Measurements from ENCODE around the gene APOA4. TPM values are rescaled to one million over a fixed set of nuclear protein-coding genes. Genes with fewer than 3 reads are reported as not detected.

The APOA4 gene
- total and polyA plus RNA-seq, 2 of the 13 experiments (the other 11 are each of a cell fraction or from before 2014, with no cell fraction given), result 3.8 to 7.2 TPM

DNA sequence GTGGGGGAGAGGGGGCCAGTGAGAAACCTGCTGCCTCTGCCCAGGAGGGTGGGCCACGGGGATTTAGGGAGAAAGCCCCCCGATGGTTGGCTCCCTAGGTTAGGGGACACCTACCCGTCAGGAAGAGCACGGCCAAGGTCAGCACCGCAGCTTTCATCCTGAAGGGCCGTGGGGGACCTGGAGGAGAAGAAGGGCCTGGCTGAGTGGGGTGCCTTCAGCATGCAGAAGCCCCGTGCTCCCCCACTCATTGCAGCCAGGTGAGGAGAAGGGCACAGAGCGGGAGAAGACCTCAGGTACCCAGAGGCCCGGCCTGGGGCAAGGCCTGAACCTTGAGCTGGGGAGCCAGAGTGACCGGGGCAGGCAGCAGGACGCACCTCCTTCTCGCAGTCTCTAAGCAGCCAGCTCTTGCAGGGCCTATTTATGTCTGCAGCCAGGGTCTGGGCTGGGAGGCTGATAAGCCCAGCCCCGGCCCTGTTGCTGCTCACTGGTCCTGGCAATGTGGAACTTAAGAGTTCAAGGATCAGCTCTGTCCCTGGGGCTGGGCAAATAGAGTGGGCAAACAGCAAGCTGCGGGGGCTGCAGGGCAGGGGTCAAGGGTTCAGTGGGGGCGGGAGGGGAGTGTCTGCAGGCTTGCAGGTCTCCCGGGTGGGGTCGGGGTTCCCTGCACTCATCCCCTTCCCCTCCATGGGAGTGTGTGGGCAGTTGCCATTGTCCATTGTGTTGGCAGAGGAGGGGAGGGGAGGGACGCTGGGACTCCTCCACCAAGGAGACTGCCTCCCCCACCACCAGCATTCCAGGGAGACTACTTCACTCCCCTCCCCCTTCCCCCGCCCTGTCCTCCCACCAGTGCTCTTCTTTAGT, 14.4 kb upstream of the APOA4 start, which contains the start of gene APOA1 (continued):
- TF ChIP-seq RNF2 (conservative IDR thresholded peaks at IDR 0.05; ENCODE audit: low read depth) (no peak), ZNF558 (CRISPR knock-in tag; IDR thresholded peaks at IDR 0.05; ENCODE audit: borderline replicate concordance) (0 out of 2 replicates have a peak, but pooled peaks have one; percentile 39), ZNF567 (CRISPR knock-in tag; IDR thresholded peaks at IDR 0.05; ENCODE audit: borderline replicate concordance) (0 out of 2 replicates have a peak, but pooled peaks have one; percentile 31), CBFB (CRISPR knock-in tag; IDR thresholded peaks at IDR 0.05) (peak; percentile 42; the same call in 1 of the 2 replicates), MBD4 (IDR thresholded peaks at IDR 0.05; ENCODE audit: borderline replicate concordance, low read length) (no peak), ZC3H13 (CRISPR knock-in tag; IDR thresholded peaks at IDR 0.05) (0 out of 2 replicates have a peak, but pooled peaks have one; percentile 73), ZSCAN22 (CRISPR knock-in tag; IDR thresholded peaks at IDR 0.05) (0 out of 2 replicates have a peak, but pooled peaks have one; percentile 50), KAT8 (CRISPR knock-in tag; IDR thresholded peaks at IDR 0.05) (peak; percentile 60; the same call in 1 of the 2 replicates), ZNF180 (CRISPR knock-in tag; IDR thresholded peaks at IDR 0.05; ENCODE audit: borderline replicate concordance, low read depth) (no peak), FOXC1 (CRISPR knock-in tag; IDR thresholded peaks at IDR 0.05; ENCODE audit: borderline replicate concordance) (peak; percentile 85; the same call in 1 of the 2 replicates)
- TF ChIP-seq, protein P1, sequence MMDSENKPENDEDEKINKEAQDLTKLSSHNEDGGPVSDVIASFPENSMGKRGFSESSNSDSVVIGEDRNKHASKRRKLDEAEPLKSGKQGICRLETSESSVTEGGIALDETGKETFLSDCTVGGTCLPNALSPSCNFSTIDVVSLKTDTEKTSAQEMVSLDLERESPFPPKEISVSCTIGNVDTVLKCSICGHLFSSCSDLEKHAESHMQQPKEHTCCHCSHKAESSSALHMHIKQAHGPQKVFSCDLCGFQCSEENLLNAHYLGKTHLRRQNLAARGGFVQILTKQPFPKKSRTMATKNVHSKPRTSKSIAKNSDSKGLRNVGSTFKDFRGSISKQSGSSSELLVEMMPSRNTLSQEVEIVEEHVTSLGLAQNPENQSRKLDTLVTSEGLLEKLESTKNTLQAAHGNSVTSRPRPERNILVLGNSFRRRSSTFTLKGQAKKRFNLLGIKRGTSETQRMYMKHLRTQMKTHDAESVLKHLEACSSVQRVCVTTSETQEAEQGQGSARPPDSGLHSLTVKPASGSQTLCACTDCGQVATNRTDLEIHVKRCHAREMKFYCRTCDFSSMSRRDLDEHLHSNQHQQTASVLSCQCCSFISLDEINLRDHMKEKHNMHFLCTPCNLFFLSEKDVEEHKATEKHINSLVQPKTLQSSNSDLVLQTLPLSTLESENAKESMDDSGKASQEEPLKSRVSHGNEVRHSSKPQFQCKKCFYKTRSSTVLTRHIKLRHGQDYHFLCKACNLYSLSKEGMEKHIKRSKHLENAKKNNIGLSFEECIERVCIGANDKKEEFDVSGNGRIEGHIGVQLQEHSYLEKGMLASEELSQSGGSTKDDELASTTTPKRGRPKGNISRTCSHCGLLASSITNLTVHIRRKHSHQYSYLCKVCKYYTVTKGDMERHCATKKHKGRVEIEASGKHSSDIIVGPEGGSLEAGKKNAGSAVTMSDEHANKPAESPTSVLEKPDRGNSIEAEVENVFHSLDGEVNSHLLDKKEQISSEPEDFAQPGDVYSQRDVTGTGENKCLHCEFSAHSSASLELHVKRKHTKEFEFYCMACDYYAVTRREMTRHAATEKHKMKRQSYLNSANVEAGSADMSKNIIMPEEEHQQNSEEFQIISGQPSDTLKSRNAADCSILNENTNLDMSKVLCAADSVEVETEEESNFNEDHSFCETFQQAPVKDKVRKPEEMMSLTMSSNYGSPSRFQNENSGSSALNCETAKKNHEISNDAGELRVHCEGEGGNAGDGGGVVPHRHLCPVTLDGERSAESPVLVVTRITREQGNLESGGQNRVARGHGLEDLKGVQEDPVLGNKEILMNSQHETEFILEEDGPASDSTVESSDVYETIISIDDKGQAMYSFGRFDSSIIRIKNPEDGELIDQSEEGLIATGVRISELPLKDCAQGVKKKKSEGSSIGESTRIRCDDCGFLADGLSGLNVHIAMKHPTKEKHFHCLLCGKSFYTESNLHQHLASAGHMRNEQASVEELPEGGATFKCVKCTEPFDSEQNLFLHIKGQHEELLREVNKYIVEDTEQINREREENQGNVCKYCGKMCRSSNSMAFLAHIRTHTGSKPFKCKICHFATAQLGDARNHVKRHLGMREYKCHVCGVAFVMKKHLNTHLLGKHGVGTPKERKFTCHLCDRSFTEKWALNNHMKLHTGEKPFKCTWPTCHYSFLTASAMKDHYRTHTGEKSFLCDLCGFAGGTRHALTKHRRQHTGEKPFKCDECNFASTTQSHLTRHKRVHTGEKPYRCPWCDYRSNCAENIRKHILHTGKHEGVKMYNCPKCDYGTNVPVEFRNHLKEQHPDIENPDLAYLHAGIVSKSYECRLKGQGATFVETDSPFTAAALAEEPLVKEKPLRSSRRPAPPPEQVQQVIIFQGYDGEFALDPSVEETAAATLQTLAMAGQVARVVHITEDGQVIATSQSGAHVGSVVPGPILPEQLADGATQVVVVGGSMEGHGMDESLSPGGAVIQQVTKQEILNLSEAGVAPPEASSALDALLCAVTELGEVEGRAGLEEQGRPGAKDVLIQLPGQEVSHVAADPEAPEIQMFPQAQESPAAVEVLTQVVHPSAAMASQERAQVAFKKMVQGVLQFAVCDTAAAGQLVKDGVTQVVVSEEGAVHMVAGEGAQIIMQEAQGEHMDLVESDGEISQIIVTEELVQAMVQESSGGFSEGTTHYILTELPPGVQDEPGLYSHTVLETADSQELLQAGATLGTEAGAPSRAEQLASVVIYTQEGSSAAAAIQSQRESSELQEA (CRISPR knock-in tag; IDR thresholded peaks at IDR 0.05; ENCODE audit: not compliant biosample characterization), result peak; percentile 67
- TF ChIP-seq, protein P2, sequence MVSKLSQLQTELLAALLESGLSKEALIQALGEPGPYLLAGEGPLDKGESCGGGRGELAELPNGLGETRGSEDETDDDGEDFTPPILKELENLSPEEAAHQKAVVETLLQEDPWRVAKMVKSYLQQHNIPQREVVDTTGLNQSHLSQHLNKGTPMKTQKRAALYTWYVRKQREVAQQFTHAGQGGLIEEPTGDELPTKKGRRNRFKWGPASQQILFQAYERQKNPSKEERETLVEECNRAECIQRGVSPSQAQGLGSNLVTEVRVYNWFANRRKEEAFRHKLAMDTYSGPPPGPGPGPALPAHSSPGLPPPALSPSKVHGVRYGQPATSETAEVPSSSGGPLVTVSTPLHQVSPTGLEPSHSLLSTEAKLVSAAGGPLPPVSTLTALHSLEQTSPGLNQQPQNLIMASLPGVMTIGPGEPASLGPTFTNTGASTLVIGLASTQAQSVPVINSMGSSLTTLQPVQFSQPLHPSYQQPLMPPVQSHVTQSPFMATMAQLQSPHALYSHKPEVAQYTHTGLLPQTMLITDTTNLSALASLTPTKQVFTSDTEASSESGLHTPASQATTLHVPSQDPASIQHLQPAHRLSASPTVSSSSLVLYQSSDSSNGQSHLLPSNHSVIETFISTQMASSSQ (IDR thresholded peaks at IDR 0.05; ENCODE audit: low read depth), result peak; percentile 61; the same call in 1 of the 2 replicates
- TF ChIP-seq, protein P2 (CRISPR knock-in tag; IDR thresholded peaks at IDR 0.05; ENCODE audit: borderline replicate concordance), result peak; percentile 75; the same call in 1 of the 2 replicates
- TF ChIP-seq, protein P3, sequence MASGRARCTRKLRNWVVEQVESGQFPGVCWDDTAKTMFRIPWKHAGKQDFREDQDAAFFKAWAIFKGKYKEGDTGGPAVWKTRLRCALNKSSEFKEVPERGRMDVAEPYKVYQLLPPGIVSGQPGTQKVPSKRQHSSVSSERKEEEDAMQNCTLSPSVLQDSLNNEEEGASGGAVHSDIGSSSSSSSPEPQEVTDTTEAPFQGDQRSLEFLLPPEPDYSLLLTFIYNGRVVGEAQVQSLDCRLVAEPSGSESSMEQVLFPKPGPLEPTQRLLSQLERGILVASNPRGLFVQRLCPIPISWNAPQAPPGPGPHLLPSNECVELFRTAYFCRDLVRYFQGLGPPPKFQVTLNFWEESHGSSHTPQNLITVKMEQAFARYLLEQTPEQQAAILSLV (CRISPR knock-in tag; IDR thresholded peaks at IDR 0.05; ENCODE audit: borderline replicate concordance), result no peak

All from HepG2 (cell line).